Posterior cingulate gyrus (tissue), 11 donors: ENCODE data around the gene EPB41L4B.
"Not testable (repeated sequence)": the region's sequence is repeated elsewhere in the genome, so short reads cannot be mapped to it uniquely, and the experiment has no call there.

Experiments
- DNase-seq, 10 donors: peaks; one replicate each; pipeline versions ENCODE4 v3.0.0 to v3.0.0-alpha.2; 2020 to 2021; ENCODE audit warnings: mixed read lengths in 3 of 10
- intact Hi-C: fragments of 100-400 bp; cut with DNase I; formaldehyde crosslinking; loops from one replicate; pipeline ENCODE4 v1.15.1; 2023

EPB41L4B gene

DNA sequence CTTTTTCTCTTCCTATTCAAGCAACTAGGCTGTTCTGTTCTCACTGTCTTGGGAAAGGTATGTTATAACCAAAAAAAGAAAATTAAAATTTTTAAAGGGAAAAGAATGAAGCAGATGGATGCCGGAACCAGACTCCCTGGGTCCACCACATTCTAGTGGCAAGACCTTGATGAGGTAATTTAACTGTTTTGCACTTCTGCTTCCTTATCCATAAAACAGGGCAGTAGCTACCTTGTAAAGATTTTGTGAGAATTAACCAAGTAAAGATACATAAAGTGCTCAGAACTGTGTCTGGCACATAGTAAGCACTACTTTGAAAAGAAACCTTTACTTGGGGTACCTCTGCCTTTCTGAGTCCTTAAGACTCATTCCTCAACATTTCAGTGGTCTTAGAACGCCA, 17.0 kb downstream of the EPB41L4B start:
- intact Hi-C loops = no loop called here
- DNase-seq = no peak

DNA sequence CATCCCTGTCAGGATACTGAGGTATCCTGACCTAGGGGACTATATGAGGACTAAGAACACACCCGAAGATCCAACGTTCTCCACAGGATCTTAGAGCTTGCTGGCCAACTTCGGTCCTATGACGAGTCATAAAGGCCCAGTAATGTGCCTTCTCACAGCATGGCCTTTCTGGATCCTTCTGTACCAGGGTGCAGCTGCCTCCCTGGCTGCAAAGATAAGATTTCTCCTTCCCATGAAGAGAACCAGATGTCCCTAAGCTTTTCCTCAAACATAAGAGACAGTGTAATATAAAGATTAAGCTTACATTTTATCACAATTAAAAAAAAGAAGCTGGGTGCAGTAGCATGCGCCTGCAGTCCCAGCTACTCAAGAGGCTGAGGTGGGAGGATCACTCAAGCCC, 18.3 kb downstream of the EPB41L4B start:
- no peak for DNase-seq
- intact Hi-C loops = no loop called here

DNA sequence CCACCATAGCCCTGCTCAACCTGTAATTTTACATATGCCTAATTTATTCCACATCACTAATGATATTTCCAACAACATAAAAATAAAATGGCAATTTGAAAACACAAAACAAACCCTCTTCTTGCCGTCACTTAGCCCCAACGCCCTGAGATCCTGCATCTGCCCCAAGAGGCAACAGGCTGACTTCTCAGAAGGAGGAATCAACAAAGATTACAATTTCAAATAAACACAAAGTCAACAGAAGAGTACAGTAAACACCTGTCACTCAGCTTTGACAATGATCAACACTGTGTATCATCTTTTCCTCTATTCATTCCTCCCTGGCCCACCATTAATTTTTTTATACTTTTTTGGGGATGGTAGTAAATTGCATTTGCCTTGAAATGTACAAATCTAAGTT, 19.8 kb downstream of the EPB41L4B start:
- no peak for DNase-seq
- intact Hi-C loops = no loop called here

DNA sequence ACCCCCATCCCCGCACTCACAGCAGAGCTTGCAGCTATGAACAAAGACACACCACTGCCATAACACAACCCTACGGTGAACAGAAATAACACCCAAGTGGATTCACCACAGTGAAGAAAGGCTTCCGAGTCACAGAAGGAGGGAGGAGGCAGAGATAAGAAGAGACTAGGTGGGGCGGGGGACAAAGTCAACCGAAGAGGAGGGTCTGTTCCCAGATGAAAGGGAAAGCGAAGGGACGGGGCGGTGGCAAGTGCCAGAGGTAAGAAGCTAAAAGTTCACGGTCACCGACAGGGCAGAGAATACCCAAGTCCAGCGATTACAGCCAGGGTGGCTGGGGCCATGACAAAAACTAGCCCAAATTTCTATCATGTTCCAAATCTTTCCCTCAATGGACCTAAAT, 21.0 kb downstream of the EPB41L4B start:
- no peak for DNase-seq
- intact Hi-C loops = no loop called here

DNA sequence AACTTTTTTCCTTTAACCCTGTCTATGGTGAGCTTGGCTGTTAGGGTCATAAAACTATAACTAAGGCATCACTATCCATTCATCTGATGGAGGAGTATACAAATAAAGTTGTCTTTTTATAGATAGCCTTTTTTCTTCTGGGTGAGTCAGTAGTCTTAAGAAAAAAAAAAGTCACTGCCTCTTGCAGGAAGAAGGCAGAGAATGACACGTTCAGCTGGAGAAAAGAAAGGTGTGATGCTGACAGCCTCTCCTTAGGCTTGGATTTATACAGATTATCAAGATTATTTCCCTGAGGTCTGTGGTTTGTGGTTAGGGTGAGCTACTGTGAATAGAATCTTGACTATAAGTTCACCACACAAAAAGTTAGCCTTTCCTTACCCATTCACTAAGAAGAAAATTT, 23.0 kb downstream of the EPB41L4B start:
- intact Hi-C loops = no loop called here

DNA sequence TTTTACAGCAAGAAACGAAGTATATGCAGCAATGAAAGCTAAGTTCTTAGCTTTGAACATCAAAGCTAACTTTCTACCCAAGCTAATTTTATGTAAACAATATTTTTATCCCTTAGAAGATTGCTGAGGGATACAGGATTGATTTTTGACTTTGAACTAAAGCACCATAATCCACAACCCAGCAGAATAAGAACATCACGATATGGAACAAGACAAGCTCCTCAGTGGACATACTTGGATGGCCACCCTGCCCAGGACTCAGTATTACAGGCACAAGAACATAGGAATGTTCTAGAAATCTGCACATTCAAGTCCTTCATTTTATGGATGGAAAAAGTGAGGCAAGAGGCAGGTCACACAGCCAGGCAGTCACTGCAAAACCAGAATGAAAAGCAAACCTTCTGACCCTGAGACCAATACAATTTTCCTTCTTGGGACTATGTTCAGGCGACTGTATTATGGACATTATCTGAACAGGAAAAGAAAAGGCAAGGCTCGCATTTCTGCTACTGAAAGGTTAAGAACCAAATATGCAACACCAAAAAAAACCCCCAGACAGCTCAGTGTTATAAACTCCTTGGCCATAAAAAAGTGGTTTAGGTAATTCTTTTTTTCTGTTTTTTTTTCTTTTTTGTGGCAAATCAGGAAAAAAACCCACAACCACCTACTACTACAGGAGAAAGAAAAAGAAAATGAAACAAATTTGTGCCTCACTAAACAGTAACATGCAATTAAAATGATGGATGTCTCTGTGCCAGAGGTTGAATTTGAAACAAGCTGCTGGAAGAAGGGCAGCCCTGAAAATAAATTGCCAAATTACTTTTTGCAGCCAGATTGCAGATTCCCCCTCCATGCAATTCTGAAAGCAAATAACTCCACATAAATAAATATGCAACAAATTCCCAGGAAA, 25.4 kb downstream of the EPB41L4B start:
- no peak for DNase-seq
- intact Hi-C loops = no loop called here

More for the DNA sequence above, 23.0 kb downstream of the EPB41L4B start:
- DNase-seq = no peak

DNA sequence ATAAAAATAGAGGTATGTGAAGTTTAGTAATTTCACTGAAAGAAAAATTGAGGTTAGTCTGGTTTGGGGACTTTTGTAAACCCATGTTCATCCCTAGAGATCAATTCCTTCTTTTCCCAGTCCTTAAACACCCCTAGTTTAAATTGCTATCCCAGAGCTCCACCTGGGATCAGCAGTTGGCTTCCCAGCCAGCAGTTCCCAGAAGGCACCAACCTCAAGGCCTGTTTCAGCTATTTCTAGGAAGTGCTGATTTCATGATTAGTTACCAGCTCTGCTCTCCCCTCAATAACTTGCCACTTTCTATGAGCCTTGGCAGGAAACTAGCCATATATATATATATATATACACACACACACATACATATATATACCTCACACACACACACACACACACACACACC, 30.5 kb downstream of the EPB41L4B start:
- intact Hi-C loops = no loop called here
- no peak for DNase-seq

DNA sequence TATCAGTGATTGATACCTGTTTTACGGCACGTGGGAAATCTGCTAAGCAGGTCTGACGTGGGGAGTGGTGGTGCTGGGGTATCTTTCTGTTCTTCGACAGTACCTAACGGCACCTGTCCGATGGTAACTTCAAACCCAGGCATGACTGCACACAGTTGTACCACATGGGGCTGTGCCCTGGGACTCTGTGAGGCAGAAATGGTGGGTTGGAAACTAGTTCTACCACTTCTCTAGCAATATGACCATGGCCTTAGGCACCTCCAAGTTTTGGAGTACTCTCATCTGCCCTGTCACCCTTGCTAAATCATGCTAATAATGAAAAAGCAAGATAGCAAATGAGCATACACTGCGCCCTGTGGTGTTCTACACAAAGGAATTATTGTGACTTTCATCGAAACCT, 30.9 kb downstream of the EPB41L4B start:
- no peak for DNase-seq
- intact Hi-C loops = no loop called here

DNA sequence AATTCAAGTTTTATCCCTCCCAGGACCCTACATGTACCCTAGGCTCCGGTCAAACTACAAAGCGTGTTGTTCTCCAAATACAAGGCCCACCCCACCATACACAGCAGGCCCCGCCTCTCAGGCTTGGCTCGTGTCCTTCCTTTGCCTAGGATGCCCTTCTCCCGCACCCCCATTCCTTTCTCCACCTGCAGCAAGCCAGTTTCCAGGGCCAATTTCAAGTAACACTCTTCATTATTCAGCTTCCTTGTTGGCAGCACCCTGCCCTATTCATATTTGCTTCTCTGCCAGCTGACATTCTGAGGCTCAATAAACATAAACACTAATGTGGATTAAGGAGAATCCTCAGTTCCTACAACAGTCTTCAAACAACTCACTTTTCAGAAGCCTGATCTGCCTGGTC, 31.7 kb downstream of the EPB41L4B start:
- no peak for DNase-seq
- intact Hi-C loops = no loop called here

DNA sequence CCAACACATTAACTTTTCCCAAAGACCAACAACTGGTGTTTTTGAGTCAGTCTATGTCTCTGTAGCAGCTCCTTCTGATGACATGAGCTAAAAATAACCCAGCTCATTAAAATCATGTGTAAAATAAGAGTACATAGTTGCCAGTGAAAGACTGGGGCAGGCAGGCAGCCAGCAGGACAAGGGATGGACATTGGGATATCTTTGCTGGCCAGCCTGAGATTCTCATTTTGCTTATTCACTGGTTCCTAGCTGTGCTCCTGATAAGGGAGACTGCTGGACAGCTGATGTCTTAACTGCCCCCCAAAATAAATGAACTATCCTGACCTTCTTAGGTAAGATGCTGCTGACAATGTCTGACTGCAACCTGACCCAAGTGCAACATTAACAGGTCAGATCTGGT, 33.9 kb downstream of the EPB41L4B start:
- DNase-seq = no peak
- intact Hi-C loops = no loop called here

DNA sequence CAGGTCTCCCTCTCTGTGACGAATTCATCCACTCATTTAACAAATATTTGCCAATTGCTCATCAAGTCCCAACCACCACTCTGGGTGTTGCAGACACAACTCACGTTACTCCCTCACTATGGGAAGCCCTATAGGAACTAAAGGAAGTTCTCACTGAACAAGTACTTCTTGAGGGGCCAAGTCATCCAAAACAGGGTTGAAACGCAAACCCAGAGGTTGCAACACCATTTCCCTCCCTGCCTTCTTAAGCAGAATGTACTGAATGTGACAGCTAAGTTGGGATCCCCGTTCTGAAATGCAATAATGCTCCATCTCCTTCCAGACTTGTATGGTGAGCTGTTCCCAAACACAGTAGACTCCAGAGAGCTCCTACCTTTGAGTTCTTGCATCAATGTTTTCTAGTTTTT, 34.3 kb downstream of the EPB41L4B start:
- DNase-seq = no peak
- intact Hi-C loops = no loop called here

DNA sequence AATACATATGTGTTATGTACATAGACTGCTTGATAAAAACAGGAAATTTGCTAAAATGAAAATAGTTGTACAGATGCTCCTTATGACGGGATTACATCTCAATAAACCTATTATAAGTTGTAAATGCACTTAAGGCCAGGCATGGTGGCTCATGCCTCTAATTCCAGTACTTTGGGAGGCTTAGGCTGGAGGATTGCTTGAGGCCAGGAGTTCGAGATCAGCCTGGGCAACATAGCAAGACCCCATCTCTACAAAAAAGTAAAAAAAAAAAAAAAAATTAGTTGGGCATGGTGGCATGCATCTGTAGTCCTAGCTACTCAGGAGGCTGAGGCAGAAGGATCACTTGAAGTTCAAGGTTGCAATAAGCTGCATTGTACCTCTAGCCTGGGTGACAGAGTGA, 37.2 kb downstream of the EPB41L4B start:
- DNase-seq, intact Hi-C loops: not testable (repeated sequence)

DNA sequence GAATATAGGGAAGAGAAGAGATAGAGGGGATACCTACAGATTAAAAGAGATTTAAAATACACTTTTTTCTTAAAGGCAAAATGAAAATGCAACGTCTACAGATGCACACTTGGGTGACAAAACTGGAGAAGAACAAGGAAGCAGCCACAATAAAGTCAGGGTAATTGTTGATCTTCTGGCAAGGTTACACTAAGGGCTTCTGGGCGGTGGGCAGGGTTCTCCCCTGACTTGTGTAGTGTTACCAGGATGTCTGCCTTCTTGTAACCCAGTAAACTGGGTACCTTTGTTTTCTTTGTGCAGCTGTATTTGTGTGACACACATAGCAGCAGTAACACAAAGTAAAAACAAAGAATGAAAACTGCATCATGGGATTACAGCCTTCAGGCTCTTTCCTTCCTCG, 37.8 kb downstream of the EPB41L4B start:
- no peak for DNase-seq
- intact Hi-C loops = no loop called here

DNA sequence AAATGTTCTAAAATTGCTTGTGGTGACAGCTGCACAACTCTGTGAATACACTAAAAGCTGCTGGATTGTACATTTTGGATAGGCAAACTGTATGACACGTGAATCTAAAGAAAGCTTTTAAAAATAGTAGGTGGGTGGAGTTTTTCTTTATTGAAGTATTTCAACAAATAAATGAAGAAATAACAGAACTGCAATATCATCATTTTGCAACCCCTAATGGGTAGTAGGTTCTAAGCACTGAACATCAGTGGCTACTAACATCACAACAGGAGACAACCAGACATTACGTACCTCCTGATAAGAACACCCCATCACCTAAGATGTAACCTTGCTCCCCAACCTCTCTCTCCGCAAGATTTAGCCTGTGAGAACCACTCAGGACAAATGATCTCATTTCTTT, 38.6 kb downstream of the EPB41L4B start:
- no peak for DNase-seq
- intact Hi-C loops = no loop called here

DNA sequence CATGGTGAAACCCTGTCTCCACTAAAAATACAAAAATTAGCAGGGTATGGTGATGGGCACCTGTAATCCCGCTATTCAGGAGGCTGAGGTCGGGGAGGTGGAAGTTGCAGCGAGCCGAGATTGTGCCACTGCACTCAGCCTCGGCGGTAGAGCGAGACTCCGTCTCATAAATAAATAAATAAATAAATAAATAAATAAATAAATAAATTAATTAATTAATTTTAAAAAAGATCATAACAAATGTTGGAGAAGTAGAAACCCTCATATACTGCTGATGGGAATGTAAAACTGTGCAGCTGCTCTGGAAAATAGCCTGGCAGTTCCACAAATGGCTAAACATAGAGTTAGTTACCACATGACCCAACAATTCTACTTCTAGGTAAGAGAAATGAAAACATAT, 39.3 kb downstream of the EPB41L4B start:
- intact Hi-C loops = no loop called here
- no peak for DNase-seq

DNA sequence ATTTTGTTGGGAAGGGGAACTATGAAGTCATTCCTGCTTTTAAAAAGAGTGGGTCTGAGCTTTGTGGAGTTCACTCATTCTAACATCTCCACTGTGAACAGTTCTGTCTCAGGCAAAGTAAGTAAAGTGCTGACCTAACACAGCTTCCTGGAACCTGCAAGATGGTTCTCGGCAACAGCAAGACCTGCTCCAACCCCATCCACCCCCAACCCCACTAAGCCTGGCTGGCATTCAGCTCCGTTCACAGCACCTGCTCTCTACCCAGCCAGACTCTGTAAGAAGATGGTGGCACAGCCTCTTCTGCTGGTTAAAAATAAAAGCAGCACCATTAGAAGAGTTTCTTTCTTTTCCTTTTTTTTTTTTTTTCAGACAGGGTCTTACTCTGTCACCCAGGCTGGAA, 42.0 kb downstream of the EPB41L4B start:
- DNase-seq = no peak
- intact Hi-C loops = no loop called here

DNA sequence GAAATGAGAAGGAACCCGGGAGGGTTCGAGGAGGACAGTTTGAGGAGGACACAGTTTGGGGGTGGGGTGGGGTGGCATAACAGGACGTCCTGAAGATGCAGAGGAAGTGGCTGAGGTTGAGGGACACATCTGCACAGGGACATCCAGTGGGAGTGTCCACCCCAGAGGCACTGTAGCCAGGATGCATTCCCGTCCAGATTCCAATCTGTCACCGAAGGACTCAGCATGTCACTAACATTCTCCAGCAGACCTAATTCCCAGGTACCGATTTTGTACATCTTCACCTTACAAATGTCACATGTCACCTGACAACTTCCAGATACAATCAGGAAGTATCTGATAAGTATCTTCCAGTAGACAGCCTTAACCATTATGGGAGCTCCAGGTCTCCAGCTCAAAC, 42.6 kb downstream of the EPB41L4B start:
- no peak for DNase-seq
- intact Hi-C loops = no loop called here

DNA sequence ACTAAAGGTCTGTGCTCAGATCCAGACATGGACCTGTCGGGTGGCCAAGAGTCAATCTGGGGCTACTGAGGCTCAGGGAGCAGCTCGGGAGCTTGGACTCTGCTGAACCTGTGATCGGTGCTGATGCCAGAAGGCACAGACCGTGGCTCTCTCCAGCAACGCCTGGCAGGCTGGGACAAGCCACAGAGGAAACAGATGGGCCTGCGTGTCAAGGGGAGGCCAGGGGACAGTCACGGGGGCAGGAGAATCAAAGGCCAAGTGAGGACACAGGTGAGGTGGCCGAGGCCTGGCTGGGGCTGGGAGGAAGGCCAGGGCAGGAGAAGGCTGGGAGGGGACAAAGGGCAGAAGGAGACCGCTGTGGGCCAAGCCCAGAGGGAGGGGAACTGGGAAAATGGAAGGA, 43.4 kb downstream of the EPB41L4B start:
- intact Hi-C loops = no loop called here
- DNase-seq = no peak

DNA sequence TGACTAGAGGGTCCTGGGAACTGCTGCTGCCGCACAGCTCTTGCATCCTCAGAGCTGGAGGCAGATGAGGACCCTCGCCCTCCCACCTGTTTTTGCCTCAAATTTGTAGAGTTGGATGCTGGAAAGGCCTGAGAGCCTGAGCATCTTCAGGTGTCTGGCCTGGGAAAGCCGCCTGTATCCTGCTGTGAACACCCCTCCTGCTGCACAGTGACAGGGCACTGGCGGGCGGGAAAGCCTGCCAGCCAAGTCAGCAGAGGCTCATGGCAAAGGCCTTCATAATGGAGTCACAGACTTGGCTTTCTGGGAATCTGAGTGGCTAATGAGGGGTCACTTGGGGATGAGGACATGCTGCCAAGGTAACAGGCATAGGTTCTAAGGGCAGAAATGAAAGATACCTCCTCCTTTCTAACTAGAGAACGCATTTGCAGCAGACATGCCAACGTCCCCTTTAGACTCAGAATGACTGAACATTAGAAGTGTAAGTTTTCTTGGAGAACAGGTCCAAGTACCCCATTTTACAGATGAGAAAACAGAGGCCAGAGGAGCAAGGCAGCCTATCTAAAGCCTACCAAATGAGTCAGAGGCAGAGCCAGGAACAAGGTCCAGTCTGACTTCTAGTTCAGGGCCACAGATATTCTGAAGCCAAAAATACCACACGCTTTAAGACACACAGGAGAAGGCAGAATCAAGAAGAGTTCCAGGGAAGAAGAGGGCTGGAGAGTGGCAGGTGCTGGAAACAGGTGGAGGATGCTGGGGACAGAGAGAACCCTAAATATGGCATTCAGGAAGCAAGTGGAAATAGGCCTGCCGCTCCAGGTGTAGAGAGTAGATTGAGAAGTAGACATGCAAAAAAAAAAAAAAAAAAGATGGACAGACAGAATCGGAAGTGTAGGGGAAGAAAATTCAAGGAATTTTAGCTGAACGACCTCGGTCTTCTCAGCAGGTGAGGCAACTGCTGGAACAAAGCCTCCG, 44.1 kb downstream of the EPB41L4B start:
- intact Hi-C loops = no loop called here
- DNase-seq = no peak

DNA sequence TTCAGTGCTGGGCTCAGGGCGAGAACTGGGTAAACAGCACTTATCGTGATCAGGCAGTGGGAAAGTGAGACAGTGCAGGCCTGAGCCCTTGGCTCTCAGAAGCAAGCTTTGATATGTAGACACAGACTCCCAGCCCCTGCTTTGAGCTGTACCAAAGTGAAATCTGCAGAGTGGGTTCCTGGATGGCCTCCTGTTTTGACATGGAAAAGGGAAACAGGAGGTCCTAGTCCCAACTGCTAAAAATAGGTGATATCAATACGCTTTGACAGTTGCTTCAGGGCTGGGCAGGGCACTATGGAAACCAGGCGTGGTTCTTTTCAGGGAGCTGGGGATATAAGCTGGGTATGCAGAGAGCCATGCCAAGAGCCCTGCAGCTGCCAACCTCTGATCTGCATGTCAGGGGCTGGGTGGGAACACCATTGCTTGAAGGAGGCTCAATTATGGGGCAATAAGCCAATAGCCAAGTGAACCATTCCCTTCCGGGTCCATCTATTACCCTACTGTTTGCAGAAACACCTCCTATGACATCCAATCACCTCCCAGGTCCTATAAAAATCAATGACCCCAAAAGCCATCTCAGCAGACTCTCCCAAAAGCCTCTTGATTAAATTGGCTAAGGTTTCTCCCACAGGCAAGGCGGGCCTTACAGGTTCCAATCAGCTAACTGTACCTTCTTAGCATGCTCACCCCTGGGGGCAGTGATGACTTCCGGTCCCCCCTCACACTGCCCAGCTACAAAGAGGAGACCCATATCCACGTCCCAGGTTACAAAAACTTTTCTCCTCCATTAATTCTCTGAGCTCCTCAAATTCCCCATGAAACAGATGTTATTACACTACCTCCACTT, 45.8 kb downstream of the EPB41L4B start:
- DNase-seq = no peak
- intact Hi-C loops = no loop called here

DNA sequence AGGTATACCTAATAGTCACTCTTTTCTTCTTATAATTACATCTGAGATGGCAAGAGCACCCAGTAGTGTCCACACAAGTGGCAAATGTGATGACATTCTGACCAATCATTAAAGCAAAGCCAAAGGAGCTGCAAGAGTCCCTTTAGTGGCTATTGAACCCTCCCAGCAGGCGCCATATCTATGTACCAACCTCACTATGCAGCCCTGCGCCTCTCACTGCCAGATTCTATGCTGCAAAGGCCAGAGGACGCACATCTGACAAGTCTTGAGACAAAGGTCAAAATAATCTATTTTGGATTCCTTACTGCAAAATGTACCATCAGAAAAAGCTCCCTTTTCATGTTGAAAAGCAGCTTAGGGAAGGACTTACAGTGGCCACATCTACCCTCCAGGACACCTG, 47.0 kb downstream of the EPB41L4B start:
- no peak for DNase-seq
- intact Hi-C loops = no loop called here
